HG03457 (cell line): ENCODE data around the gene HBG2.

ENCODE experiments used
- ATAC-seq: cut with Tn5 transposase; IDR thresholded peaks from one replicate; pipeline ENCODE4 v1.9.1; 2021; ENCODE audit warnings: moderate number of reproducible peaks; ENCODE audit not compliant: unreplicated experiment

The HBG2 gene

DNA sequence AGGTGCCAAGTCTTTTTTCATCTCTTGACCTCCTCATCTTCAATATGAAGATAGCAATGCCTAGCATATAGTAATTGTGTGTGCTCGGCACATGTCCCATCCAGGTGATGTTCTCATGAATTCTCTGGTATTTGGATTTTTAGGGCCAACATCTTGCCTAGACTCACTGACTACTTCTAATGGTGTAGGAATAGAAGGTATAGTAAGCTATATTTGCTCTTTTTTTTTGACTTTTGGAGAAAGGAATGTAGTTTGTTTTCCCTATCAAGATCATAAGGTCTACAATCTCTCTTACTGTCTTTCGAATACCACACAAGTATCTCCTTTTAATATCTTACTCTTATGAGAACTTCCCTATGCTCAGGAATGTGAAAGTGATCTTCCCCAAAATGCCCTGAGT lies 23.5 kb downstream of the HBG2 start:
- no peak for ATAC-seq

DNA sequence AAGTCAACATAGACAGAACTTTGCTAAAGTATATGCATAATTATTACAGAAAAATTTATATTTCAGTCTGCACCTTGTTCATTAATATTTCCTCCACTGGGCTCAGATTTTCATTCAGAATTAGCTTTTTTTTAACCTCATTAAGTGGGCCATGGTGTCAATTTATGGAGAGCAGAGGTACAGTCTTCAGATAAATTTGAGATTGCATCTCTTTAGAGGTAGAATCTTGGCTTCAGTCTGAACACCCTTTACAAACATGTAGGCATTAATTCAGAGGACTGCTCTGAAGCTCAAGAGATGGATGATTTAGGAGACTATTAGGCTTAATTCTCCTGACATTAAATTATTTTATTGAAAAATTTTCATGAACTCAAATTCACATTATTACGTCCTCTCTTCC lies 24.3 kb downstream of the HBG2 start:
- no peak for ATAC-seq

DNA sequence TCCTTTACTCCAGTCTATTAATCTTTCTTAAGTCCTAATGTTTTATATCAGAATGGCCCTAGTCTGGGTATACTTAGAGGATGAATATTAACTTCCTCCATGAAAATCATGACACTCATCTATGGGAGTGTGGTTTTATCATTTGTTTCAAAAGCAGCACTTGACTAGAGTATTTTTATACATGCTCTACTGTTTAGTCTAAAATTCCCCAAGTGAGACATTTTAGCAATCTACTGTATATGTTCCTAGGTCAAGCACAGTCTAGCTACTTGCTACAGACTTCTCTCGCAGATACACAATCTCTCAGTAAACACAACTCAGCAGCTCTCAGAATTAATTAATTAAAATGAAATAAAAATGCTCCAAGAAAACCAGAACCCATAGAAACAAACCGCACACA lies 24.8 kb downstream of the HBG2 start:
- ATAC-seq = no peak

DNA sequence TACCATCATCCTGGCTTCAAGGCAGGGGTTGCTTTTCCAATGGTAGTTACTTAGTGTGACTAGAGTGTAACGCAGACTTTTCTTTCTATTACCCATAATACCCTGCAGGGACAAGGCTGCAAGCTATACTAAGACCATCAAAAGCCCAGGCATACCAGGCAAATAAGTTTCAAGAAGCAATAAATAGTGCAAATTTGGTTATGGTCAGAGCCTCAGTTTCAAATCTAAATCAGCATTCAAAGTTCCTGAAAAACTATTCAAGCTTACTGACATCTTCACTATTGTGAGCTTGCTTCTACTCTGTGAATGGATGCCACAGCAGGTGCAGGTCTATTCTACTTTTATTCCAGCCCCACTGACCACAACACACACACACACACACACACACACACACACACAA lies 25.2 kb downstream of the HBG2 start:
- no peak for ATAC-seq

DNA sequence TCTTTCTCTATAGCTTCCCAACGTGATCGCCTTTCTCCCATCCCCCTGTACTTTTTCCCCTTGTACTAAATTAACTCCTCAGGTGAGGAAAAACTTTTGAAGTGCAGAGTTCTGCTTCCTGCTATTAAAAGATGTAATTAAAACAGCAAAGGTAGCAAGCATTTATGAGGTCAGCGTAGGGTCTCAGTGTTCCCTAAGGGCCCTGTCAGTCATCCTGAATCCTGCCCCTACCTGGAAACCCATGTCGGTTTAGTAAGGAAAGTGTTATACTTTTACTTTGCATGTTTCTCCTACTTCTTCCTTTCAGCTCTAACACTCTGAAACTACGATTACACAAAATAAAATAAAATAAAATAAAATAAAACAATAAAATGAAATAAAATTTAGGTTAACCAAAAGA lies 26.5 kb downstream of the HBG2 start:
- ATAC-seq = no peak

DNA sequence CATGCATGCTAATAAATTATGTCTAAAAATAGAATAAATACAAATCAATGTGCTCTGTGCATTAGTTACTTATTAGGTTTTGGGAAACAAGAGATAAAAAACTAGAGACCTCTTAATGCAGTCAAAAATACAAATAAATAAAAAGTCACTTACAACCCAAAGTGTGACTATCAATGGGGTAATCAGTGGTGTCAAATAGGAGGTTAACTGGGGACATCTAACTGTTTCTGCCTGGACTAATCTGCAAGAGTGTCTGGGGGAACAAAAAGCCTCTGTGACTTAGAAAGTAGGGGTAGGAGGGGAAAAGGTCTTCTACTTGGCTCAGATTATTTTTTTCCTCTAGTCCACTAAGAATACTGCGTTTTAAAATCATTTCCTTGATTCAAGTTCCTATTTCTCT lies 26.9 kb downstream of the HBG2 start:
- ATAC-seq = no peak

DNA sequence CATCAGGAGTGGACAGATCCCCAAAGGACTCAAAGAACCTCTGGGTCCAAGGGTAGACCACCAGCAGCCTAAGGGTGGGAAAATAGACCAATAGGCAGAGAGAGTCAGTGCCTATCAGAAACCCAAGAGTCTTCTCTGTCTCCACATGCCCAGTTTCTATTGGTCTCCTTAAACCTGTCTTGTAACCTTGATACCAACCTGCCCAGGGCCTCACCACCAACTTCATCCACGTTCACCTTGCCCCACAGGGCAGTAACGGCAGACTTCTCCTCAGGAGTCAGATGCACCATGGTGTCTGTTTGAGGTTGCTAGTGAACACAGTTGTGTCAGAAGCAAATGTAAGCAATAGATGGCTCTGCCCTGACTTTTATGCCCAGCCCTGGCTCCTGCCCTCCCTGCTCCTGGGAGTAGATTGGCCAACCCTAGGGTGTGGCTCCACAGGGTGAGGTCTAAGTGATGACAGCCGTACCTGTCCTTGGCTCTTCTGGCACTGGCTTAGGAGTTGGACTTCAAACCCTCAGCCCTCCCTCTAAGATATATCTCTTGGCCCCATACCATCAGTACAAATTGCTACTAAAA lies 27.8 kb downstream of the HBG2 start, which contains the start of gene HBB:
Gene HBB, minus strand, starts transcription at position 340 of the 579 bp plus-strand sequence. Its CDS starts 50 bp downstream, at position 290.
- ATAC-seq = no peak

DNA sequence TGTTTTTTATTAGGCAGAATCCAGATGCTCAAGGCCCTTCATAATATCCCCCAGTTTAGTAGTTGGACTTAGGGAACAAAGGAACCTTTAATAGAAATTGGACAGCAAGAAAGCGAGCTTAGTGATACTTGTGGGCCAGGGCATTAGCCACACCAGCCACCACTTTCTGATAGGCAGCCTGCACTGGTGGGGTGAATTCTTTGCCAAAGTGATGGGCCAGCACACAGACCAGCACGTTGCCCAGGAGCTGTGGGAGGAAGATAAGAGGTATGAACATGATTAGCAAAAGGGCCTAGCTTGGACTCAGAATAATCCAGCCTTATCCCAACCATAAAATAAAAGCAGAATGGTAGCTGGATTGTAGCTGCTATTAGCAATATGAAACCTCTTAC lies 29.1 kb downstream of the HBG2 start:
- no peak for ATAC-seq

DNA sequence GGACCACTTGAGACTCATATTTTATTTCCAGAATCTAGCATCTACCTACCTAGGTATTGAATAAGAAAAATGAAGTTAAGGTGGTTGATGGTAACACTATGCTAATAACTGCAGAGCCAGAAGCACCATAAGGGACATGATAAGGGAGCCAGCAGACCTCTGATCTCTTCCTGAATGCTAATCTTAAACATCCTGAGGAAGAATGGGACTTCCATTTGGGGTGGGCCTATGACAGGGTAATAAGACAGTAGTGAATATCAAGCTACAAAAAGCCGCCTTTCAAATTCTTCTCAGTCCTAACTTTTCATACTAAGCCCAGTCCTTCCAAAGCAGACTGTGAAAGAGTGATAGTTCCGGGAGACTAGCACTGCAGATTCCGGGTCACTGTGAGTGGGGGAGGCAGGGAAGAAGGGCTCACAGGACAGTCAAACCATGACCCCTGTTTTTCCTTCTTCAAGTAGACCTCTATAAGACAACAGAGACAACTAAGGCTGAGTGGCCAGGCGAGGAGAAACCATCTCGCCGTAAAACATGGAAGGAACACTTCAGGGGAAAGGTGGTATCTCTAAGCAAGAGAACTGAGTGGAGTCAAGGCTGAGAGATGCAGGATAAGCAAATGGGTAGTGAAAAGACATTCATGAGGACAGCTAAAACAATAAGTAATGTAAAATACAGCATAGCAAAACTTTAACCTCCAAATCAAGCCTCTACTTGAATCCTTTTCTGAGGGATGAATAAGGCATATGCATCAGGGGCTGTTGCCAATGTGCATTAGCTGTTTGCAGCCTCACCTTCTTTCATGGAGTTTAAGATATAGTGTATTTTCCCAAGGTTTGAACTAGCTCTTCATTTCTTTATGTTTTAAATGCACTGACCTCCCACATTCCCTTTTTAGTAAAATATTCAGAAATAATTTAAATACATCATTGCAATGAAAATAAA lies 29.8 kb downstream of the HBG2 start:
- ATAC-seq = no peak

DNA sequence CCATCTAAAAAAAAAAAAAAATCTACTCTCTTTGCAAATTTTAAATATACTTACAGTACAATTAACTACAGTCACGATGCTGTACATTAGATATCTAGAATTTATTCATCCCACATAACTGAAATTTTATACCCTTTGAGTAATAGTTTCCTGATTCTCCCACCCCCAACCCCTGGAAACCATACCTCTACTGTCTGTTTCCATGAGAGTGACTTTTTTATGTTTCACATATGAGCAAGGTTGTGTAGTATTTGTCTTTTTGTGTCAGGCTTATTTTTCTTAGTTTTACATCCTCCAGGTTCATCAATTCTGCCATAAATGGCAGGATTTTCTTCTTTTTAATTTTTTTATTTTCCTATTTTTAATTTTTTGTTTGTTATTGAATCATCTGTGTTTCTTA lies 30.9 kb downstream of the HBG2 start:
- no peak for ATAC-seq

DNA sequence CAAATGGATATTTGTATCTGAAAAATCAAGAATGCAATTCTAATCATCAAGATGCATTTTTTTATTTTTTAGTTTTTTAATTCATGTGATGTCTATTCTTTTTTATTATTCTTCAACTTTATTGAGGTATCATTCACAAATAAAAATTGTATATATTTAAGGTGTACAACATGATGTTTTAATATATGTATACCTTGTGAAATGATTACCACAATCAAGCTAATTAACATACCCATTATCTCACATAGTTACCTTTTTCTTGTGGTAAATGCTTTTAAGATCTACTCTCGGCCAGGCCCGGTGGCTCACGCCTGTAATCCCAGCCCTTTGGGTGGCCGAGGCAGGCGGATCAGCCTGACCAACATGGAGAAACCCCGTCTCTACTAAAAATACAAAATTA lies 31.4 kb downstream of the HBG2 start:
- no peak for ATAC-seq

DNA sequence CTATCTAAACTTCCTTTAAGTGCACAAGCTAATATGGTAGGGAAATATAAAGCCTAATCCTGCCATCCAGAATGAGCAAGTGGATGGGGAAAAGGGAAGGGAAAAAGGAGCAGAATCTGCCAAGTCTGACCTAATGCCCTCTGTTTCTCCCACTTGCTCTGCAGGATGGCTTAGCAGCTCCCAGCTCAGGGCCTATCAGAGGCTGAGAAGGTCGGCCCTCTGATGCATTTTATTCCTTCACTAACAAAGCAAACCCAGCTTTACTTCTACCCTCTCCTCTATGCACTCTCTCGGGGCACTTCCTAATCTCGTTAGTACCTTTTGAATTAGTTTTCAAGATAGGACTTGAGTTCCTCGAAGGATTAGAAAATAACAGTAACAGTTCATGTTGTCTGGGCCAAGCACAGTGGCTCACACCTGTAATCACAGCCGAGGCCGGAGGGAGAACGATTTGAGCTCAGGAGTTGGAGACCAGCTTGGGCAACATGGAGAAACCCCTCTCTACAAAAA lies 44.1 kb downstream of the HBG2 start:
- ATAC-seq = no peak

DNA sequence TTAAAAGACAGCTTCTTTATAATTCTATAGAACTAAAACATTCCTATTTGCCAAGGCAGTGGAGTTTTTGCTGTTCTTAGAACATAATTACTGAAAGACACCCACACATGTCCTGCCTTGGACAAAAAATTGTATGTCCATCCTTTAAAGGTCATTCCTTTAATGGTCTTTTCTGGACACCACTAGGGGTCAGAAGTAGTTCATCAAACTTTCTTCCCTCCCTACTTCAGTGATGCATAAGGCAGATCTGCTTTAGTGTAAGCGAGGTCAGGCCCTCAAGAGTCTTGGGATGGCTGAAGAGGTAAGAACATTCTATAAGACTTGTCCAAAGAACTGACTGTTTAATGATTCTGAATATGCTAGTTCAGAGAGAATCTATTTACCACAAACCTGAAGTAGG lies 49.8 kb downstream of the HBG2 start:
- ATAC-seq = peak; percentile 77

DNA sequence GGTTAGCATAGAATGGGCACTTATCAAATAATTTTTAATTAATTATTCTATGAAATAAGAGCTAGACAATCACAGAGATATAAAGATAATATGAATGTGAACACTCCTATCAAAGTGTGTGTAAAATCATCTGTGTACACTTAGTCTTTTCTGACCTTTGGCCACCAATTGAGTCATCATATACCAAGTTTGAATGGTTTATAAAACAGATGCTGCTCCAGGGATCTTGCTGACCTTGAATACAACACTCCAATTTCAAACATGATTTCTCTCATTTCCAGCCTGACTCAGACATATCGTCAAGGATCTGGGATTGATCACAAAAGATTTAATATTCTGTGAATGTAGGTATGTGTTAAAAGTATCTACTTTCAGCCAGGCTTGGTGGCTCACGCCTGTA lies 51.2 kb downstream of the HBG2 start:
- no peak for ATAC-seq
